GM12878 (cell line): ENCODE measurements around the gene ACP4. TPM values are rescaled to one million over a fixed set of nuclear protein-coding genes. Genes with fewer than 3 reads are reported as not detected.
A peak's percentile ranks its signal among the peaks of the same experiment; 100 is the strongest.

Experiments
- BCL11A ChIP-seq: IDR thresholded peaks from 2 replicates; pipeline ENCODE4 v1.6.1; 2011; ENCODE audit warnings: low read depth, low read length
- BCLAF1 ChIP-seq: fragments of 450-650 bp; IDR thresholded peaks from 2 replicates; pipeline ENCODE4 v1.6.1; 2017; ENCODE audit warnings: antibody characterized with exemption, mild to moderate bottlenecking, moderate library complexity
- BRCA1 ChIP-seq: IDR thresholded peaks from 2 replicates; pipeline ENCODE4 v1.6.1; 2011; ENCODE audit warnings: low read depth, low read length, improper control_type of control experiment
- DPF2 ChIP-seq: fragments of 450-650 bp; IDR thresholded peaks from 2 replicates; pipeline ENCODE4 v1.6.1; 2017; ENCODE audit warnings: mild to moderate bottlenecking
- HSF1 ChIP-seq: fragments of 150-350 bp; IDR thresholded peaks from 2 replicates; pipeline ENCODE4 v1.6.1; 2014; ENCODE audit warnings: mild to moderate bottlenecking, low read depth, low read length
- IKZF2 ChIP-seq, 2 experiments: fragments of 450-650 bp; IDR thresholded peaks; 2 replicates each; pipeline ENCODE4 v1.6.1; 2017; ENCODE audit warnings: mild to moderate bottlenecking in 2 of 2, moderate library complexity in 2 of 2
- JUNB ChIP-seq: IDR thresholded peaks from 2 replicates; pipeline ENCODE4 v1.6.1; 2016; ENCODE audit warnings: antibody characterized with exemption, mild to moderate bottlenecking
- JUND ChIP-seq: IDR thresholded peaks from 2 replicates; pipeline ENCODE4 v1.6.1; 2012; ENCODE audit warnings: low read depth, mild to moderate bottlenecking, low read length, improper control_type of control experiment, moderate library complexity
- MEF2B ChIP-seq: fragments of 450-650 bp; IDR thresholded peaks from 2 replicates; pipeline ENCODE4 v1.6.1; 2018; ENCODE audit warnings: mild to moderate bottlenecking, moderate library complexity; ENCODE audit not compliant: partially characterized antibody, poor library complexity, severe bottlenecking
- NFYB ChIP-seq: IDR thresholded peaks from 2 replicates; pipeline ENCODE4 v1.6.1; 2011; ENCODE audit warnings: low read depth, mild to moderate bottlenecking, low read length, improper control_type of control experiment, moderate library complexity; ENCODE audit not compliant: insufficient read depth
- NR2C1 ChIP-seq: fragments of 450-650 bp; IDR thresholded peaks from 2 replicates; pipeline ENCODE4 v1.6.1; 2017; ENCODE audit warnings: antibody characterized with exemption, mild to moderate bottlenecking, moderate library complexity
- PML ChIP-seq: IDR thresholded peaks from 2 replicates; pipeline ENCODE4 v1.6.1; 2012; ENCODE audit warnings: low read length, inconsistent platforms
- POLR2AphosphoS2 ChIP-seq: IDR thresholded peaks from 2 replicates; pipeline ENCODE4 v1.6.1; 2011; ENCODE audit warnings: low read depth, mild to moderate bottlenecking, low read length, improper control_type of control experiment, moderate library complexity
- SIN3A ChIP-seq: IDR thresholded peaks from 2 replicates; pipeline ENCODE4 v1.6.1; 2012; ENCODE audit warnings: low read depth, low read length, improper control_type of control experiment
- SIX5 ChIP-seq: IDR thresholded peaks from 2 replicates; pipeline ENCODE4 v1.6.1; 2011; ENCODE audit warnings: mild to moderate bottlenecking, low read depth, low read length, moderate library complexity; ENCODE audit not compliant: severe bottlenecking
- SKIL ChIP-seq: fragments of 450-650 bp; IDR thresholded peaks from 2 replicates; pipeline ENCODE4 v1.6.1; 2017; ENCODE audit warnings: mild to moderate bottlenecking, low read depth, inconsistent platforms; ENCODE audit not compliant: poor library complexity, severe bottlenecking
- SPI1 ChIP-seq: IDR thresholded peaks from 2 replicates; pipeline ENCODE4 v1.6.1; 2011; ENCODE audit warnings: low read depth, mild to moderate bottlenecking, low read length, moderate library complexity, borderline replicate concordance; ENCODE audit not compliant: insufficient read depth
- STAT3 ChIP-seq: IDR thresholded peaks from 2 replicates; pipeline ENCODE4 v1.6.1; 2011; ENCODE audit warnings: low read depth, low read length, improper control_type of control experiment
- SUZ12 ChIP-seq: fragments of 200-600 bp; sonication (generic); IDR thresholded peaks from one replicate; pipeline ENCODE4 v1.6.1; 2018; ENCODE audit warnings: antibody characterized with exemption, mild to moderate bottlenecking; ENCODE audit not compliant: unreplicated experiment
- TCF3 ChIP-seq: IDR thresholded peaks from 2 replicates; pipeline ENCODE4 v1.6.1; 2012; ENCODE audit warnings: low read depth, mild to moderate bottlenecking, low read length, borderline replicate concordance; ENCODE audit not compliant: insufficient read depth
- WRNIP1 ChIP-seq: IDR thresholded peaks from 2 replicates; pipeline ENCODE4 v1.6.1; 2011; ENCODE audit warnings: low read depth, low read length, improper control_type of control experiment, borderline replicate concordance
- ZNF592 ChIP-seq: fragments of 450-650 bp; IDR thresholded peaks from 2 replicates; pipeline ENCODE4 v1.6.1; 2017; ENCODE audit warnings: mild to moderate bottlenecking, moderate library complexity
- polyA plus RNA-seq, 11 experiments: library from polyadenylated mRNA; depleted of rRNA in 4 of 11; unstranded in 6 of 11; stranded (reverse) in 5 of 11; fragments of >200 nt; fragmentation: Nextera tagmentation in 4 of 11; fragmentation: Illumina TruSeq in 1 of 11; extraction: Ambion mirVana in 4 of 11; extraction: Trizol in 1 of 11; gene quantifications; 1 replicate in 1 of 11; 2 replicates in 10 of 11; pipeline versions ENCODE4 v1.2.1 to v1.2.3, GENCODE V29; 2011 to 2016; ENCODE audit warnings: inconsistent platforms in 2 of 11, missing spikeins in 2 of 11, low read depth in 1 of 11
- total RNA-seq, 4 experiments: library from RNA; depleted of rRNA in 3 of 4; stranded (reverse); fragments of >200 nt in 3 of 4; fragmentation: Illumina TruSeq in 1 of 4; extraction: Trizol in 1 of 4; gene quantifications; 2 replicates each; pipeline versions ENCODE4 v1.2.1 to v1.2.3, GENCODE V29; 2013 to 2021

ACP4 gene
- total and polyA plus RNA-seq, 10 of the 15 experiments (the other 5 are each of a cell fraction or from before 2014, with no cell fraction given) = not detected

- TF ChIP-seq BCLAF1 = no peak
- no peak for TF ChIP-seq TCF3
- TF ChIP-seq SIX5 = peak; percentile 65
- TF ChIP-seq SKIL = no peak
- no peak for TF ChIP-seq ZNF592
- TF ChIP-seq JUND = no peak
- no peak for TF ChIP-seq IKZF2 (IDR thresholded peaks at IDR 0.05)
- no peak for TF ChIP-seq MEF2B
- no peak for TF ChIP-seq BRCA1
- TF ChIP-seq DPF2 = no peak
- TF ChIP-seq PML = no peak
- no peak for TF ChIP-seq BCL11A
- no peak for TF ChIP-seq SUZ12
- TF ChIP-seq NFYB = peak; percentile 97
- no peak for TF ChIP-seq JUNB
- no peak for TF ChIP-seq SPI1
- no peak for TF ChIP-seq HSF1
- TF ChIP-seq SIN3A = no peak
- no peak for TF ChIP-seq WRNIP1
- no peak for TF ChIP-seq POLR2AphosphoS2
- no peak for TF ChIP-seq STAT3
- TF ChIP-seq NR2C1 = no peak
These were observed 17.7 kb upstream of the ACP4 start (continued) for GRCh38 chr19:50772476-50772875.
